HG03066 (cell line): Measurements from ENCODE around the gene LRMDA.
"Not testable (repeated sequence)": the region's sequence is repeated elsewhere in the genome, so short reads cannot be mapped to it uniquely, and the experiment has no call there.

Experiments used
- ATAC-seq: cut with Tn5 transposase; IDR thresholded peaks from one replicate; pipeline ENCODE4 v1.9.1; 2021; ENCODE audit warnings: low read depth; ENCODE audit not compliant: unreplicated experiment

LRMDA gene

GRCh38 chr10:75761289-75761688, 329.9 kb downstream of the LRMDA start:
- no peak for ATAC-seq

GRCh38 chr10:75762431-75762802, 331.0 kb downstream of the LRMDA start:
- ATAC-seq: no peak

GRCh38 chr10:75763652-75764051, 332.2 kb downstream of the LRMDA start:
- ATAC-seq: no peak

- no peak for ATAC-seq
These were observed 333.8 kb downstream of the LRMDA start for GRCh38 chr10:75764974-75765788.

- ATAC-seq: no peak
These were observed 334.3 kb downstream of the LRMDA start for GRCh38 chr10:75765789-75766096.

GRCh38 chr10:75766106-75766505, 334.7 kb downstream of the LRMDA start:
- no peak for ATAC-seq

- ATAC-seq: not testable (repeated sequence)
These were observed 335.3 kb downstream of the LRMDA start for GRCh38 chr10:75766752-75767151.

- ATAC-seq: no peak
These were observed 339.2 kb downstream of the LRMDA start for GRCh38 chr10:75770626-75771081.

- no peak for ATAC-seq
These were observed 340.2 kb downstream of the LRMDA start for GRCh38 chr10:75771606-75772005.

GRCh38 chr10:75772153-75772887, 340.9 kb downstream of the LRMDA start:
- ATAC-seq: no peak

GRCh38 chr10:75773231-75773780, 341.9 kb downstream of the LRMDA start:
- ATAC-seq: no peak

GRCh38 chr10:75773813-75774782, 342.7 kb downstream of the LRMDA start:
- ATAC-seq: no peak

GRCh38 chr10:75774783-75775490, 343.5 kb downstream of the LRMDA start:
- no peak for ATAC-seq

- no peak for ATAC-seq
These were observed 345.5 kb downstream of the LRMDA start for GRCh38 chr10:75776738-75777504.

- ATAC-seq: no peak
These were observed 347.2 kb downstream of the LRMDA start for GRCh38 chr10:75778665-75779064.

- no peak for ATAC-seq
These were observed 347.9 kb downstream of the LRMDA start for GRCh38 chr10:75779276-75779675.

- no peak for ATAC-seq
These were observed 351.2 kb downstream of the LRMDA start for GRCh38 chr10:75782463-75783248.

- no peak for ATAC-seq
These were observed 357.2 kb downstream of the LRMDA start for GRCh38 chr10:75788394-75789205.
